Neural crest cell (in vitro differentiated cells): ENCODE data around the gene ASTL. TPM values are rescaled to one million over a fixed set of nuclear protein-coding genes. Genes with fewer than 3 reads are reported as not detected.
A peak's percentile ranks its signal among the peaks of the same experiment; 100 is the strongest.

Experiments
- DNase-seq: peaks from one replicate; pipeline ENCODE4 v3.0.0; 2021; ENCODE audit warnings: low read depth, mixed read lengths, low spot score
- H3K27ac Mint-ChIP-seq: one replicate; pipeline ENCODE4 v1.8.0; 2021; ENCODE audit warnings: mild to moderate bottlenecking, mixed read lengths; ENCODE audit not compliant: unreplicated experiment
- H3K27me3 Mint-ChIP-seq: 2 replicates; pipeline ENCODE4 v1.8.0; 2021; ENCODE audit warnings: low read depth, mild to moderate bottlenecking, mixed read lengths
- H3K36me3 Mint-ChIP-seq: 2 replicates; pipeline ENCODE4 v1.8.0; 2021; ENCODE audit warnings: low read depth, mild to moderate bottlenecking, mixed read lengths
- H3K4me1 Mint-ChIP-seq: 2 replicates; pipeline ENCODE4 v1.8.0; 2021; ENCODE audit warnings: mixed read lengths
- H3K4me3 Mint-ChIP-seq: one replicate; pipeline ENCODE4 v1.8.0; 2021; ENCODE audit warnings: mild to moderate bottlenecking, mixed read lengths
- H3K9me3 Mint-ChIP-seq: 2 replicates; pipeline ENCODE4 v1.8.0; 2021; ENCODE audit warnings: mixed read lengths
- long read RNA-seq: library from polyadenylated mRNA; unstranded; transcript quantifications from one replicate; pipeline ENCODE4 v2.0.0, GENCODE V29; 2020
- total RNA-seq: library from RNA; stranded (reverse); gene quantifications from 2 replicates; pipeline ENCODE4 v1.2.1, GENCODE V29; 2021
- TF ChIP-seq, protein P1 (sequence below): fragments of 200-600 bp; sonication (generic); conservative IDR thresholded peaks from 2 replicates; pipeline ENCODE4 v1.5.0; 2021; ENCODE audit warnings: antibody characterized with exemption, mild to moderate bottlenecking

The ASTL gene
- not detected in 2 replicates for total RNA-seq
- long read RNA-seq: 0 reads

DNA sequence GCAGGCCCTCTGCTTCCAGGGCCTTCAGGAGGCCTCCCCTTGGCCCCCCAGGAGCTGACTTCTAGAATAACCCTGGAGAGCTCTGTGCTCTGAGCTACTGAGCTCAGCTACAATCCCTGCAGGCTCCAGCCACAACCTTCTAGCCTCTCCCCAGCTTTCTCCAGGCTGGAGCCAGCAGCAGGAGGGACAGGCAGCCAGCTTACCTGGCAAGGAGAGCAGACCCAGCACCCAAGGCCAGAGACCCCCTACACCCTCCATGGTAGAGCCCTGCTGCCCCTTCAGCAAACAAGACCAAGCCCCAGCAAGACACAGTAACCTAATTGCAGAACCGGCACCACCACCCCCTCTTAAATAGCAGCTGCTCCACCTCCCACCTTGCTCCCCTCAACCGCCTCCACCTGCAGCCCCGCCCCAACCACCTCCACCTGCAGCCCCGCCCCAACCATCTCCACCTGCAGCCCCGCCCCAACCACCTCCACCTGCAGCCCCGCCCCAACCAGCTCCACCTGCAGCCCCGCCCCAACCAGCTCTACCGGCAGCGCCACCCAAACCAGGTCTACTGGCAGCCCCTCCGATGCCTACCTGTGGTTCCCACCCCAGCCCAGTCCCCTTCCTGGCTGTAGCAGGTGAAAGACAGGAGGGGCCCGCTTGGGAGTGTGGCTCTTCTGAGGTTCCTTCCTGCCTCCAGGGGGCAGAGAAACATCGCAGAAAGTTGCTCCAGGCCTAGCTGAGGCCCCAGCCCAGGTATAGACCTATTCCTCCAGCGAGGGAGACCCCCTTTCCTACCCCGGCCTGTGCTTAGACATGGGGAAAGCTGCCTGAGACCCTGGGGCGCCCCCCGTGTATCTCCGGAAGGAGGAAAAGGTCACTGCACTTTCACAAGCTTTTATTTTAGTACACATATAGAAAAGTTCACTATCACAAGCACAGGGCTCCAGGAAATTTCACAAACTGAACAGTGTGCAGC, at the start of gene ASTL:
ASTL (minus strand) TSS at position 324 of the 967 bp plus-strand sequence; CDS start at position 258, 66 bp downstream.
- no peaks in the 10 kb centered on the region for H3K9me3 Mint-ChIP-seq
- H3K27me3 Mint-ChIP-seq: peaks cover 11% of the 10 kb centered on the region
- DNase-seq: no peak
- H3K36me3 Mint-ChIP-seq: no peaks in the 10 kb centered on the region
- H3K4me3 Mint-ChIP-seq: no peak within 1 kb of the TSS
- H3K27ac Mint-ChIP-seq: no peak within 1 kb of the TSS
- TF ChIP-seq, protein P1, sequence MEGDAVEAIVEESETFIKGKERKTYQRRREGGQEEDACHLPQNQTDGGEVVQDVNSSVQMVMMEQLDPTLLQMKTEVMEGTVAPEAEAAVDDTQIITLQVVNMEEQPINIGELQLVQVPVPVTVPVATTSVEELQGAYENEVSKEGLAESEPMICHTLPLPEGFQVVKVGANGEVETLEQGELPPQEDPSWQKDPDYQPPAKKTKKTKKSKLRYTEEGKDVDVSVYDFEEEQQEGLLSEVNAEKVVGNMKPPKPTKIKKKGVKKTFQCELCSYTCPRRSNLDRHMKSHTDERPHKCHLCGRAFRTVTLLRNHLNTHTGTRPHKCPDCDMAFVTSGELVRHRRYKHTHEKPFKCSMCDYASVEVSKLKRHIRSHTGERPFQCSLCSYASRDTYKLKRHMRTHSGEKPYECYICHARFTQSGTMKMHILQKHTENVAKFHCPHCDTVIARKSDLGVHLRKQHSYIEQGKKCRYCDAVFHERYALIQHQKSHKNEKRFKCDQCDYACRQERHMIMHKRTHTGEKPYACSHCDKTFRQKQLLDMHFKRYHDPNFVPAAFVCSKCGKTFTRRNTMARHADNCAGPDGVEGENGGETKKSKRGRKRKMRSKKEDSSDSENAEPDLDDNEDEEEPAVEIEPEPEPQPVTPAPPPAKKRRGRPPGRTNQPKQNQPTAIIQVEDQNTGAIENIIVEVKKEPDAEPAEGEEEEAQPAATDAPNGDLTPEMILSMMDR: peak; percentile 67
- H3K4me1 Mint-ChIP-seq: no peaks in the 10 kb centered on the region

DNA sequence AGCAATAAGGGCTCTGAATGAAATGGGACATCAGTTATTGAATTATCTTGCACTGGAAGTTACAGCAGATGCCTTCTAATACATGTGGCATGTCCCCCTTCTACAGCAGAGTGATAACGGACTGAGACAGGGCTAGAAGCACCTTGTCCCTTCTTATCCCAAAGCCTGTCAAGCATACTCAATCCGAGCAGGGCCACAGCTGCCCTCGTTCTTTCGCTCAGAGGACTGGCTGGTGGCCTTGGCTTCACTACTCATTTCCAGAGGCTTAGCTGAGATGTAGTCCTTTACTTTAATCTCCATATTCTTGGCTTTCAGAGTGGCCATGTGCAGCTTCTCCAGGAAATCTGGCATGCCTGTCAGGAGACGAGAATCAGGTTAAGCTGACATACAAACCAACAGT, 48.3 kb upstream of the ASTL start:
- H3K27me3 Mint-ChIP-seq: no peaks in the 10 kb centered on the region
- no peak for DNase-seq
- H3K4me1 Mint-ChIP-seq: no peaks in the 10 kb centered on the region
- TF ChIP-seq, protein P1: no peak
- no peak overlapping the region for H3K4me3 Mint-ChIP-seq
- H3K27ac Mint-ChIP-seq: no peak overlapping the region
- H3K9me3 Mint-ChIP-seq: no peaks in the 10 kb centered on the region
- peaks cover 19% of the 10 kb centered on the region for H3K36me3 Mint-ChIP-seq

DNA sequence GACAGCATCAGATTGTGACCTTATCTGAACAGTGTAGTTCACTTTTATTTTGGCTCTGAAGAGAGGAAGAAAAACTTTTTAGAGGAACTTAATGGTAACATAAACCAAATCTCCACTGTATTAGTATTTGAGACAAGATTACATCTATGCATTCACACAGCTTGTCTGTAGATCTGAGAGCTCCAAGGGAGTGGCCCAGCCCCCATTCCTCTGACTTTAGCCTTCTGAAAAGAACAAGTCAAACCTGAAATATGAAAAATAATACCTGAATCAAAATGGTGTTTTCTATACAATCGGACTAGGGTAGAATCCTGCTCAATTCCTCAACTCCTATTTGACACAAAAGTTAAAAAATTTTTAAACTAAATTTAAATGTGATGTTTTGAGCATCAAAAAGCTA, 47.2 kb upstream of the ASTL start:
- H3K9me3 Mint-ChIP-seq: no peaks in the 10 kb centered on the region
- peaks cover 16% of the 10 kb centered on the region for H3K36me3 Mint-ChIP-seq
- no peaks in the 10 kb centered on the region for H3K27me3 Mint-ChIP-seq
- H3K4me1 Mint-ChIP-seq: no peaks in the 10 kb centered on the region
- TF ChIP-seq, protein P1: no peak
- H3K4me3 Mint-ChIP-seq: no peak overlapping the region
- no peak for DNase-seq
- no peak overlapping the region for H3K27ac Mint-ChIP-seq

DNA sequence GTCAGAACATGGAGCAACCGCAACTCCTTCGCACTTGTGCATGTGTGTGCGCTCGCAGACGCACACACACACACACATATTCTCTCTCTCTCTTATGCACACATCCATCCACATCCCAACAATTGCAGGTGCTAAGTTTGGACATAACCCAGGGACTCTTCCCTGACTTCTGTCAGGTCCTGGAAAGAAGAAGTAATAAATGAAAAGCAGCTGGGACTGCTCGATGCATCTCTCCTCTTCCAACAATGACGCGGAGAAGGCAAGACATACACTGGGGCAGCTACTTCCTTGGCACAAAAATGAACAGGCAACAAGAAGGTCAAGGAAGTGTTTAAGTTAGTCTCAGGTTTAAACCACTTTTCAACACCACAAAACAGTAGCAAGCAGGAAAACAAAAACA, 46.7 kb upstream of the ASTL start:
- Mint-ChIP-seq H3K9me3 (no peaks in the 10 kb centered on the region), H3K4me3 (no peak overlapping the region), H3K36me3 (peaks cover 16% of the 10 kb centered on the region), H3K27ac (no peak overlapping the region), H3K4me1 (no peaks in the 10 kb centered on the region), H3K27me3 (no peaks in the 10 kb centered on the region)
- TF ChIP-seq, protein P1: no peak
- no peak for DNase-seq

GRCh38 chr2:96184188-96184587, 45.9 kb upstream of the ASTL start:
- Mint-ChIP-seq H3K27me3 (no peaks in the 10 kb centered on the region), H3K4me3 (no peak overlapping the region), H3K36me3 (peaks cover 16% of the 10 kb centered on the region), H3K27ac (no peak overlapping the region), H3K4me1 (no peaks in the 10 kb centered on the region), H3K9me3 (no peaks in the 10 kb centered on the region)
- TF ChIP-seq, protein P1: no peak
- DNase-seq: no peak
